PC-3 (cell line): Measurements from ENCODE around the gene RCSD1. TPM values are rescaled to one million over a fixed set of nuclear protein-coding genes. Genes with fewer than 3 reads are reported as not detected.
A peak's percentile ranks its signal among the peaks of the same experiment; 100 is the strongest.

Experiments used
- ATAC-seq: fragments of 200-7000 bp; cut with Tn5 transposase; 2 replicates; pipeline ENCODE4 v1.9.1; 2020; ENCODE audit warnings: mild to moderate bottlenecking, moderate library complexity
- BruUV-seq: library from RNA; stranded (reverse); fragments of 400-500 nt; replicated peaks from 2 replicates; lab custom pipeline; 2021; lab: Mats Ljungman, UMichigan
- CTCF ChIA-PET: fragments of 300-600 bp; sonication (Branson Sonifier 250); formaldehyde crosslinking; loops from one replicate; lab custom pipeline; 2022; ENCODE audit warnings: antibody characterized with exemption; lab: Charles Lee
- POLR2A ChIA-PET: fragments of 300-600 bp; sonication (Branson Sonifier 250); formaldehyde crosslinking; loops from one replicate; lab custom pipeline; 2022; ENCODE audit warnings: antibody characterized with exemption; ENCODE audit not compliant: unreplicated experiment; lab: Charles Lee
- DNase-seq: peaks from one replicate; pipeline ENCODE4 v3.0.0-alpha.2; 2015
- H2AFZ ChIP-seq: fragments of 300-600 bp; sonication (generic); 2 replicates; pipeline ENCODE4 v1.6.0; 2016; ENCODE audit warnings: antibody characterized with exemption, low read length
- H3F3A ChIP-seq: fragments of 300-600 bp; sonication (generic); one replicate; pipeline ENCODE4 v1.6.0; 2017; ENCODE audit warnings: antibody characterized with exemption, low read length, control low read depth, mild to moderate bottlenecking; ENCODE audit not compliant: unreplicated experiment
- H3K27ac ChIP-seq: fragments of 300-600 bp; sonication (generic); 2 replicates; pipeline ENCODE4 v1.5.1; 2016; ENCODE audit warnings: mild to moderate bottlenecking, low read length
- H3K27me3 ChIP-seq: fragments of 300-600 bp; sonication (generic); 2 replicates; pipeline ENCODE4 v1.6.1; 2016; ENCODE audit warnings: low read length, mixed read lengths
- H3K36me3 ChIP-seq: fragments of 300-600 bp; sonication (generic); 2 replicates; pipeline ENCODE4 v1.6.1; 2016; ENCODE audit warnings: low read depth, mixed run types, low read length, mixed read lengths
- H3K4me1 ChIP-seq: fragments of 300-600 bp; sonication (generic); 2 replicates; pipeline ENCODE4 v1.5.1; 2016; ENCODE audit warnings: low read length; ENCODE audit not compliant: insufficient read depth
- H3K4me2 ChIP-seq: fragments of 300-600 bp; sonication (generic); 2 replicates; pipeline ENCODE4 v1.6.0; 2016; ENCODE audit warnings: low read length
- H3K4me3 ChIP-seq: fragments of 300-600 bp; sonication (generic); 2 replicates; pipeline ENCODE4 v1.5.1; 2016; ENCODE audit warnings: mild to moderate bottlenecking, low read length, mixed read lengths
- H3K79me2 ChIP-seq: fragments of 300-600 bp; sonication (generic); 2 replicates; pipeline ENCODE4 v1.6.1; 2017; ENCODE audit warnings: low read length, mixed read lengths
- H3K9ac ChIP-seq: fragments of 300-600 bp; sonication (generic); 2 replicates; pipeline ENCODE4 v1.6.0; 2016; ENCODE audit warnings: mild to moderate bottlenecking, low read length
- H3K9me2 ChIP-seq: fragments of 300-600 bp; sonication (generic); replicated peaks from 2 replicates; pipeline ENCODE4 v1.6.1; 2016; ENCODE audit warnings: mixed run types, low read length, mixed read lengths
- H3K9me3 ChIP-seq: fragments of 300-600 bp; sonication (generic); 2 replicates; pipeline ENCODE4 v1.6.1; 2016; ENCODE audit warnings: low read length, mixed read lengths
- H4K20me1 ChIP-seq: fragments of 300-600 bp; sonication (generic); 2 replicates; pipeline ENCODE4 v1.6.1; 2016; ENCODE audit warnings: low read length, mixed read lengths
- EZH2 ChIP-seq: fragments of 300-600 bp; sonication (generic); IDR thresholded peaks from one replicate; pipeline ENCODE4 v1.6.1; 2017; ENCODE audit warnings: antibody characterized with exemption, mild to moderate bottlenecking, low read length; ENCODE audit not compliant: unreplicated experiment
- EZH2phosphoT487 ChIP-seq: fragments of 300-600 bp; sonication (generic); IDR thresholded peaks from 2 replicates; pipeline ENCODE4 v1.6.1; 2018; ENCODE audit warnings: mild to moderate bottlenecking, antibody characterized with exemption, low read length, borderline replicate concordance
- intact Hi-C: fragments of 100-400 bp; cut with micrococcal nuclease; formaldehyde crosslinking; loops from 2 replicates; pipeline ENCODE4 v1.9.0; 2023
- total RNA-seq: library from RNA; depleted of rRNA; stranded (reverse); fragments of >200 nt; gene quantifications from 2 replicates; pipeline ENCODE4 v1.2.3, GENCODE V29; 2014
- TF ChIP-seq, protein P1 (sequence below): fragments of 300-600 bp; sonication (generic); conservative IDR thresholded peaks from 2 replicates; pipeline ENCODE4 v1.5.1; 2017; ENCODE audit warnings: antibody characterized with exemption, low read depth, mild to moderate bottlenecking, low read length

The RCSD1 gene
- total RNA-seq, 1 experiment from 2014 or later: not detected

DNA sequence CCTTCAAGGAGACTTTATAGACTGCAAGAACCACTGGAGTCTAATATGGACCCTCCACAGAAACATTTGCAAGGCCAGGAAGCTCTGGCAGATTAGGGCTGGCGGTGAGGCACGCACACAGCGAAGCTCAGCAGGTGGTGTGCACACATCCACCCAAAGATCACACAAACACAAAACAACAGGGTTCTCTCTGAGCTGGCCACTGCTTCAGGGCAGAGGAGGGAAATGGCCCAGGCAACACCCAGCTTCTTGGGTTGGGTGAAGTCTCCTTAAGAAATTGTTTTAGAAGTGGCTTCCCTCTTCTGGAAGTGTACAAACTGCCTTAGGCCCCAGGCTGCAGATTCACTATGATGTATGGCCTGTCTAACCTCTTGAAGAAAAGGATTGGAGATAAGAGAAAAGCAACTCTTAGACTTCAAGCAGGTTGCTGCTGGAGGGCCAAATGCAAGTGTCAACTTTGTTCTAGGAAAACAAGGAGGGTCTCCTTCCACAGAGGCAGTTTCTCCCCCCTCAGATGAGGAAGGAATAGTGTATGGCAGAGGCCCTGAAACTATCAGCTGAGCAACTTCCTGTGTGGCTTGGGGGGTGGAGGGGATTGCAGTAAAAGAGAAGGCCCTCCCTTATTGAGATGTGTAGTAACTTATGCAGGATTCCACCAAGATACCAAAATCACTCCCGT, 2.0 kb downstream of the RCSD1 start:
- POLR2A ChIA-PET: interaction anchor here (0.5 kb wide), 1 partner anchor 188 kb away, joined by 3 read pairs; no protein-coding TSS in a partner anchor
- H3K4me1 ChIP-seq: peaks cover 20% of the 10 kb centered on the region; the same call in 1 of the 2 replicates
- H3K9ac ChIP-seq: no peak overlapping the region
- H3K9me3 ChIP-seq: no peaks in the 10 kb centered on the region
- peaks cover 50% of the 10 kb centered on the region for H3K27me3 ChIP-seq
- TF ChIP-seq EZH2phosphoT487 (no peak), EZH2 (no peak)
- TF ChIP-seq, protein P1, sequence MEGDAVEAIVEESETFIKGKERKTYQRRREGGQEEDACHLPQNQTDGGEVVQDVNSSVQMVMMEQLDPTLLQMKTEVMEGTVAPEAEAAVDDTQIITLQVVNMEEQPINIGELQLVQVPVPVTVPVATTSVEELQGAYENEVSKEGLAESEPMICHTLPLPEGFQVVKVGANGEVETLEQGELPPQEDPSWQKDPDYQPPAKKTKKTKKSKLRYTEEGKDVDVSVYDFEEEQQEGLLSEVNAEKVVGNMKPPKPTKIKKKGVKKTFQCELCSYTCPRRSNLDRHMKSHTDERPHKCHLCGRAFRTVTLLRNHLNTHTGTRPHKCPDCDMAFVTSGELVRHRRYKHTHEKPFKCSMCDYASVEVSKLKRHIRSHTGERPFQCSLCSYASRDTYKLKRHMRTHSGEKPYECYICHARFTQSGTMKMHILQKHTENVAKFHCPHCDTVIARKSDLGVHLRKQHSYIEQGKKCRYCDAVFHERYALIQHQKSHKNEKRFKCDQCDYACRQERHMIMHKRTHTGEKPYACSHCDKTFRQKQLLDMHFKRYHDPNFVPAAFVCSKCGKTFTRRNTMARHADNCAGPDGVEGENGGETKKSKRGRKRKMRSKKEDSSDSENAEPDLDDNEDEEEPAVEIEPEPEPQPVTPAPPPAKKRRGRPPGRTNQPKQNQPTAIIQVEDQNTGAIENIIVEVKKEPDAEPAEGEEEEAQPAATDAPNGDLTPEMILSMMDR: no peak
- no peak overlapping the region for H2AFZ ChIP-seq
- no peaks in the 10 kb centered on the region for H4K20me1 ChIP-seq
- intact Hi-C loops: no loop called here
- no peaks in the 10 kb centered on the region for H3K36me3 ChIP-seq
- ATAC-seq (no peak), DNase-seq (no peak)
- H3K79me2 ChIP-seq: no peaks in the 10 kb centered on the region
- H3K9me2 ChIP-seq: no peaks in the 10 kb centered on the region
- BruUV-seq: no TSS peak
- CTCF ChIA-PET: no interaction called here
- H3K4me2 ChIP-seq: no peak overlapping the region
- no peaks in the 10 kb centered on the region for H3F3A ChIP-seq
- H3K4me3 ChIP-seq: no peak overlapping the region
- no peak overlapping the region for H3K27ac ChIP-seq

DNA sequence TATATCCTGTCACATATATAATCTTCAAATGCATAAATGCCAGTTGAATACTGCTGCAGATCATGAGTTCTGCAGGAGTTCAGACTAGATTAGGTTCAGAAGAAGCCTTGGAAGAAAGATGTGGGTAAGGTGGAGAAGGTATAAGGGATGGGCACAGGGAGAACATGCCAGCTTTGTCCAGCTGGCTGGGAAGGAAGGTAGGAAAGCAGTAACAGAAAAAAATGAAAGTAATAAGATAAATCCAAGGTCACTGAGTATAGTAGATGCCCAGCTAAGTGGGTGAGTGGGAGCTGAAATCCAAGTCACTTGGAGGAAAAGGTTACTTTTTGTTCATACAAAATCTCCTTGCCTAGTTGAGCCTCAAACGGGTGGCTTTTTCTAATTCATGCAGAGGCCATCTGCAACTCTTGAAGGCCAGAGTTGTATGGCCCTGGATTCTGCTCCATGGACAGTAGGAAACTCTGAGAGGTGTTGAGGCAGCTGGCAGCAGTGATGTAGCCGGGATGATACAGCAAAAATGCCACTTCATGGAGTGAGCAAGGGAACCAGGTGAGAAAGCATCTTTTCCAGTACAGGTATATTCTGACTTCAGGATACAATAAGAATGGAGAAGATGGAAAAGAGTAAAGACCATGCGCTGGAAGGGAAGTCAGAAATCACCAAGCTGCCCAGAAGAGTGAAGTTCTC, 3.4 kb downstream of the RCSD1 start:
- no peaks in the 10 kb centered on the region for H4K20me1 ChIP-seq
- no peaks in the 10 kb centered on the region for H3K36me3 ChIP-seq
- H3K4me2 ChIP-seq: no peak overlapping the region
- DNase-seq (no peak), ATAC-seq (no peak)
- no peak overlapping the region for H3K4me3 ChIP-seq
- H3K27ac ChIP-seq: no peak overlapping the region
- no TSS peak for BruUV-seq
- no peak overlapping the region for H2AFZ ChIP-seq
- H3K79me2 ChIP-seq: no peaks in the 10 kb centered on the region
- CTCF ChIA-PET: no interaction called here
- POLR2A ChIA-PET: no interaction called here
- intact Hi-C loops: no loop called here
- H3K27me3 ChIP-seq: peaks cover 50% of the 10 kb centered on the region
- H3K9me2 ChIP-seq: no peaks in the 10 kb centered on the region
- H3F3A ChIP-seq: no peaks in the 10 kb centered on the region
- peaks cover 14% of the 10 kb centered on the region; the same call in 1 of the 2 replicates for H3K4me1 ChIP-seq
- TF ChIP-seq, protein P1: no peak
- TF ChIP-seq EZH2phosphoT487: no peak
- no peak for TF ChIP-seq EZH2
- H3K9me3 ChIP-seq: no peaks in the 10 kb centered on the region
- no peak overlapping the region for H3K9ac ChIP-seq

DNA sequence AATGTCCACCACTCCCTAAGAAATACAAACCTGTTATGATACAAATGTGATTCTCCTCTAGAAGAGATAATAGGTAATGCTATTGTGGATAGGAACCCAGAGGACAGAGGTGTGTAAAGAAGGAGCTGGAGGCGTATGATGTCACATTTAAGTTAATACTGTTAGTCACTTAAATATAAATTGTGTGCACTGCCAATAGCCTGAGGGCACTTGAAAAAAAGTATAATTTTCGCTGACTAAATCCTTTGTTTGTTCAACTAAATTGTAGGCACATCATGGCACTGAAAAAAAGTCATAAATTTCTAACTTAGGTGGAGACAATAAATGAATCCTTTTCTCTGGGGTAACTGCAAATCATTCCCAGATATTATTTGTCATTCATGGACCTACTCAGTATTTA, 4.4 kb downstream of the RCSD1 start:
- BruUV-seq: no TSS peak
- Histone ChIP-seq H3K79me2 (no peaks in the 10 kb centered on the region), H4K20me1 (no peaks in the 10 kb centered on the region), H3K4me2 (no peak overlapping the region), H3K27me3 (peaks cover 41% of the 10 kb centered on the region), H3K9me2 (no peaks in the 10 kb centered on the region), H3K9me3 (no peaks in the 10 kb centered on the region), H3K27ac (no peak overlapping the region), H3K4me3 (no peak overlapping the region), H2AFZ (no peak overlapping the region), H3K4me1 (peaks cover 14% of the 10 kb centered on the region; the same call in 1 of the 2 replicates), H3K9ac (no peak overlapping the region), H3K36me3 (no peaks in the 10 kb centered on the region), H3F3A (no peaks in the 10 kb centered on the region)
- ChIA-PET POLR2A (no interaction called here), CTCF (no interaction called here)
- TF ChIP-seq, protein P1: no peak
- TF ChIP-seq EZH2phosphoT487 (no peak), EZH2 (no peak)
- DNase-seq (peak; percentile 91), ATAC-seq (peak; percentile 78)
- intact Hi-C loops: no loop called here
